Neural progenitor cell (in vitro differentiated cells): ENCODE measurements around the gene OR6N1.

Experiments
- CTCF ChIP-seq: fragments of 200-600 bp; sonication (generic); IDR thresholded peaks from 2 replicates; pipeline ENCODE4 v1.5.1; 2017; ENCODE audit warnings: antibody characterized with exemption, mild to moderate bottlenecking
- EZH2 ChIP-seq: fragments of 200-600 bp; sonication (generic); IDR thresholded peaks from 2 replicates; pipeline ENCODE4 v1.6.1; 2017; ENCODE audit warnings: antibody characterized with exemption, mild to moderate bottlenecking, moderate library complexity
- EZH2phosphoT487 ChIP-seq: fragments of 200-600 bp; sonication (generic); IDR thresholded peaks from 2 replicates; pipeline ENCODE4 v1.6.1; 2017; ENCODE audit warnings: antibody characterized with exemption

- TF ChIP-seq EZH2phosphoT487 = no peak
- no peak for TF ChIP-seq CTCF
- no peak for TF ChIP-seq EZH2
Observed at GRCh38 chr1:158720620-158721019, 51.4 kb downstream of the OR6N1 start, which contains the start of gene OR6K3.
